Esophagus squamous epithelium (tissue), 4 donors: ENCODE results near the gene KCNK17.

Source experiments
- POLR2A ChIP-seq, 4 donors: fragments of 450-650 bp; IDR thresholded peaks; one replicate each; pipeline ENCODE4 v1.6.1; 2017; ENCODE audit warnings: antibody characterized with exemption in 4 of 4, mild to moderate bottlenecking in 4 of 4, moderate library complexity in 3 of 4
- TF ChIP-seq, protein P1 (sequence below), 6 experiments: fragments of 450-650 bp in 4 of 6; fragments of 200-600 bp in 2 of 6; sonication (generic) in 2 of 6; IDR thresholded peaks; one replicate each; pipeline ENCODE4 v1.5.1; 2016 to 2019; ENCODE audit warnings: antibody characterized with exemption in 6 of 6, mild to moderate bottlenecking in 4 of 6, moderate library complexity in 4 of 6

DNA sequence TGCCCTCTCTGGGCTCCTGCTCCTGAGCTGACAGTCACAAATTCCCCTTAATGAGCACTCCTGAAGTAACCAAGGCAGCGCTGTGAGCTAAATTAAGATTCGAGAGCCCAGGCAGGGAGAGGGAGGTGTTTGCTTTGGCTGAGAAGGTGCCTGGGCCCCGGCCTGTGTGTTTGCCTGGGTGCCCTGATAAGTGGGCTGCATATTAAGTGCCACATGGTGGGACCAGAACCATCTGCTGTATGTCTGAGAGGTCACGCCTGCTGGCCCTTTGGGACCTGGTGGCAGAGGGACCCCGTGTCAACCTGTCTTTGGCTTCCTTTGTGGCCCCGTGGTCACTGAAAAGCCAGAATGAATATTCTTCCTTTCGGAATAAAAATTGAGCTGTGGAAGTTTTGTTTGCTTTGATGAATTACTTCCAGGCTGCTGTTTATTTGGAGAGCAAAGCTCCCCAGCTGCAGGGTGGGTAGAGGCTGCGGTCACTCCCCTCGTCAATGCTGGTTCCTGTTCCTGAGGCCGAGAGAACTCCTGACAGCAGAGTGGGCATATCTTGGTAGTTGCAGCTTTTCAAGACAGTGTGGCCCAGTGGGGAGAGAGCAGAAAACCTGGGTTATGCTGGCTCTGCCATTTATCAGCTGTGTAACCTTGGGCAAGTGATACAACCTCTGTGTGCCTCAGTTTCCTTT, 25.8 kb upstream of the KCNK17 start:
- TF ChIP-seq, protein P1, sequence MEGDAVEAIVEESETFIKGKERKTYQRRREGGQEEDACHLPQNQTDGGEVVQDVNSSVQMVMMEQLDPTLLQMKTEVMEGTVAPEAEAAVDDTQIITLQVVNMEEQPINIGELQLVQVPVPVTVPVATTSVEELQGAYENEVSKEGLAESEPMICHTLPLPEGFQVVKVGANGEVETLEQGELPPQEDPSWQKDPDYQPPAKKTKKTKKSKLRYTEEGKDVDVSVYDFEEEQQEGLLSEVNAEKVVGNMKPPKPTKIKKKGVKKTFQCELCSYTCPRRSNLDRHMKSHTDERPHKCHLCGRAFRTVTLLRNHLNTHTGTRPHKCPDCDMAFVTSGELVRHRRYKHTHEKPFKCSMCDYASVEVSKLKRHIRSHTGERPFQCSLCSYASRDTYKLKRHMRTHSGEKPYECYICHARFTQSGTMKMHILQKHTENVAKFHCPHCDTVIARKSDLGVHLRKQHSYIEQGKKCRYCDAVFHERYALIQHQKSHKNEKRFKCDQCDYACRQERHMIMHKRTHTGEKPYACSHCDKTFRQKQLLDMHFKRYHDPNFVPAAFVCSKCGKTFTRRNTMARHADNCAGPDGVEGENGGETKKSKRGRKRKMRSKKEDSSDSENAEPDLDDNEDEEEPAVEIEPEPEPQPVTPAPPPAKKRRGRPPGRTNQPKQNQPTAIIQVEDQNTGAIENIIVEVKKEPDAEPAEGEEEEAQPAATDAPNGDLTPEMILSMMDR (IDR thresholded peaks at IDR 0.05) = no peak
- no peak for TF ChIP-seq POLR2A (IDR thresholded peaks at IDR 0.05)
